A549 (cell line): ENCODE results near the gene TEX35. TPM values are rescaled to one million over a fixed set of nuclear protein-coding genes. Genes with fewer than 3 reads are reported as not detected.

Experiments used
- ATAC-seq, 2 experiments: fragments of 200-7000 bp in 1 of 2; fragments of >200 bp in 1 of 2; cut with Nextera tagmentation in 1 of 2; cut with Tn5 transposase in 1 of 2; 3 replicates each; pipeline versions ENCODE4 v1.8.0 to v1.9.1; 2018 to 2020; ENCODE audit warnings: mild to moderate bottlenecking in 1 of 2, moderate library complexity in 1 of 2
- CTCF ChIA-PET: fragments of 300-600 bp; sonication (Branson Sonifier 250); formaldehyde crosslinking; extraction: SDS; loops from one replicate; lab custom pipeline; 2021; ENCODE audit warnings: antibody characterized with exemption, inconsistent platforms; lab: Yijun Ruan, JAX
- POLR2A ChIA-PET: fragments of 350-600 bp; formaldehyde crosslinking; extraction: SDS; loops from one replicate; lab custom pipeline; 2021; ENCODE audit warnings: antibody characterized with exemption, inconsistent platforms; lab: Yijun Ruan, JAX
- DNase-seq, 2 experiments: peaks; one replicate each; pipeline versions ENCODE4 v3.0.0 to v3.0.0-alpha.2; 2011 to 2016; ENCODE audit warnings: low read depth in 1 of 2, low spot score in 1 of 2
- FAIRE-seq: peaks from 2 replicates; lab custom pipeline; 2011; peaks lifted over from hg19 to GRCh38; lab: Jason Lieb, UNC
- H3K27ac ChIP-seq, 2 experiments: fragments of >200 bp; sonication (Bioruptor Twin); formaldehyde crosslinking; 3 replicates each; pipeline ENCODE4 v1.5.1; 2016 to 2017
- H3K4me1 ChIP-seq: fragments of >200 bp; sonication (Bioruptor Twin); formaldehyde crosslinking; 3 replicates; pipeline ENCODE4 v1.6.1; 2016
- H3K4me2 ChIP-seq: fragments of >200 bp; sonication (Bioruptor Twin); formaldehyde crosslinking; 3 replicates; pipeline ENCODE4 v1.6.1; 2016
- H3K4me3 ChIP-seq: fragments of >200 bp; sonication (Bioruptor Twin); formaldehyde crosslinking; 3 replicates; pipeline ENCODE4 v1.5.1; 2016
- H3K9me3 ChIP-seq: fragments of >200 bp; sonication (Bioruptor Twin); formaldehyde crosslinking; 3 replicates; pipeline ENCODE4 v1.6.1; 2016
- CBX8 ChIP-seq: fragments of 200-600 bp; sonication (generic); IDR thresholded peaks from 2 replicates; pipeline ENCODE4 v1.6.1; 2016
- EHF ChIP-seq: fragments of 250-450 bp; sonication (Bioruptor Pico); IDR thresholded peaks from 2 replicates; pipeline ENCODE4 v1.5.0; 2020; ENCODE audit warnings: mild to moderate bottlenecking
- FOSL2 ChIP-seq, 2 experiments: fragments of 450-650 bp in 1 of 2; fragments of >200 bp in 1 of 2; sonication (Bioruptor Twin) in 1 of 2; formaldehyde crosslinking; IDR thresholded peaks; 2 replicates each; pipeline versions ENCODE4 v1.5.0 to v1.6.1; 2016 to 2020; ENCODE audit warnings: mild to moderate bottlenecking in 1 of 2, moderate library complexity in 1 of 2
- HOXB13 ChIP-seq: fragments of 250-450 bp; sonication (Bioruptor Pico); IDR thresholded peaks from 2 replicates; pipeline ENCODE4 v1.5.0; 2020; ENCODE audit warnings: low read depth, mild to moderate bottlenecking, moderate library complexity
- JUNB ChIP-seq: fragments of >200 bp; sonication (Bioruptor Twin); formaldehyde crosslinking; IDR thresholded peaks from 2 replicates; pipeline ENCODE4 v1.6.1; 2016
- KDM1A ChIP-seq: fragments of 200-600 bp; sonication (generic); IDR thresholded peaks from 2 replicates; pipeline ENCODE4 v1.6.1; 2016; ENCODE audit warnings: low read depth, mild to moderate bottlenecking
- MAFK ChIP-seq: fragments of 450-650 bp; IDR thresholded peaks from 2 replicates; pipeline ENCODE4 v1.6.1; 2014; ENCODE audit not compliant: partially characterized antibody
- MAZ ChIP-seq: fragments of 150-350 bp; IDR thresholded peaks from 2 replicates; pipeline ENCODE4 v1.6.1; 2014; ENCODE audit warnings: antibody characterized with exemption, low read depth, low read length, borderline replicate concordance
- MYC ChIP-seq: IDR thresholded peaks from 2 replicates; pipeline ENCODE4 v1.6.1; 2012; ENCODE audit warnings: mild to moderate bottlenecking, inconsistent platforms, low read length, improper control_type of control experiment, borderline replicate concordance
- PHF8 ChIP-seq: fragments of 200-600 bp; sonication (generic); IDR thresholded peaks from 2 replicates; pipeline ENCODE4 v1.6.1; 2016; ENCODE audit warnings: low read depth, mild to moderate bottlenecking, antibody characterized with exemption, moderate library complexity, borderline replicate concordance
- POLR2A ChIP-seq: IDR thresholded peaks from 2 replicates; pipeline ENCODE4 v1.6.1; 2012; ENCODE audit warnings: mild to moderate bottlenecking, low read length
- RAD21 ChIP-seq, 2 experiments: fragments of >200 bp in 1 of 2; sonication (Bioruptor Twin) in 1 of 2; formaldehyde crosslinking in 1 of 2; IDR thresholded peaks in 1 of 2; conservative IDR thresholded peaks in 1 of 2; 2 replicates in 1 of 2; 3 replicates in 1 of 2; pipeline ENCODE4 v1.6.1; 2012 to 2018; ENCODE audit warnings: inconsistent platforms in 1 of 2
- RFX5 ChIP-seq: fragments of 450-650 bp; IDR thresholded peaks from 2 replicates; pipeline ENCODE4 v1.7.1; 2014; ENCODE audit warnings: antibody characterized with exemption, mild to moderate bottlenecking, moderate library complexity
- TFCP2L1 ChIP-seq: fragments of 250-450 bp; sonication (Bioruptor Pico); IDR thresholded peaks from 2 replicates; pipeline ENCODE4 v1.5.0; 2021; ENCODE audit warnings: mild to moderate bottlenecking
- ZNF302 ChIP-seq: fragments of 250-450 bp; sonication (Bioruptor Pico); IDR thresholded peaks from 2 replicates; pipeline ENCODE4 v1.9.0; 2021; ENCODE audit warnings: inconsistent platforms, mild to moderate bottlenecking, moderate library complexity
- WGBS: methylation state at CpG from one replicate; pipeline ENCODE4 v1.1.6; 2017; ENCODE audit errors: missing lambda C conversion rate; 5-methylcytosine and 5-hydroxymethylcytosine counted together
- polyA plus RNA-seq, 4 experiments: library from polyadenylated mRNA; depleted of rRNA in 3 of 4; stranded (reverse); fragments of >200 nt; fragmentation: RNase III in 1 of 4; extraction: RNeasy Plus Mini Kit Qiagen cat#74134 plus additional on column Dnase treatment in 1 of 4; gene quantifications; 2 replicates in 3 of 4; 3 replicates in 1 of 4; pipeline ENCODE4 v1.2.3, GENCODE V29; 2011 to 2017
- TF ChIP-seq, protein P1 (sequence below): fragments of 150-350 bp; IDR thresholded peaks from 2 replicates; pipeline ENCODE4 v1.6.1; 2014; ENCODE audit warnings: low read depth, mild to moderate bottlenecking, low read length
- TF ChIP-seq, protein P2 (sequence below): fragments of 200-600 bp; sonication (generic); IDR thresholded peaks from 2 replicates; pipeline ENCODE4 v1.6.1; 2016; ENCODE audit warnings: antibody characterized with exemption, mild to moderate bottlenecking, moderate library complexity
- TF ChIP-seq, protein P3 (sequence below): fragments of 250-450 bp; sonication (Bioruptor Pico); IDR thresholded peaks from 2 replicates; pipeline ENCODE4 v1.5.0; 2020; ENCODE audit warnings: low read depth, mild to moderate bottlenecking, moderate library complexity
- TF ChIP-seq, protein P4 (sequence below): fragments of 450-650 bp; IDR thresholded peaks from 2 replicates; pipeline ENCODE4 v1.6.1; 2014; ENCODE audit warnings: antibody characterized with exemption
- TF ChIP-seq, protein P5 (sequence below): fragments of 250-450 bp; sonication (Bioruptor Pico); IDR thresholded peaks from 2 replicates; pipeline ENCODE4 v1.5.0; 2021; ENCODE audit warnings: mild to moderate bottlenecking, moderate library complexity, borderline replicate concordance
- TF ChIP-seq, protein P6 (sequence below): IDR thresholded peaks from 2 replicates; pipeline ENCODE4 v1.6.1; 2012
- TF ChIP-seq, protein P7 (sequence below): IDR thresholded peaks from 2 replicates; pipeline ENCODE4 v1.6.1; 2012; ENCODE audit warnings: low read depth, borderline replicate concordance

The TEX35 gene
- polyA plus RNA-seq, 2 of the 4 experiments (the other 2 are of a cell fraction), result not detected

DNA sequence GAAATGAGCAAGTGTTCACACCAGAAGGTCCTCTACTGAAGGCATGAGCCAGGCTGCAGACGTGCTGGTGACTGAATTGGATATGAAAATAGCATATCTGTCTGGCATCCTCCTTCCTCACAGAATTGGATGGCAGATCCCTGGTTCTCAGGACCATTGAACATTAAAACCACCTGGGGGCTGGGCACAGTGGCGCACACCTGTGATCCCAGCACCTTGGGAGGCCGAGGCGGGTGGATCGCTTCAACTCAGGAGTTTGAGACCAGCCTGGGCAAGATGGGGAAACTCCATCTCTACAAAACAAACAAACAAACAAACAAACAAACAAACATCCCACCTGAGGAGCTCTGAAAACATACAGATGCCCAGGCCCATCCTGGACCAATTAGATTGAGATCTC, 23.4 kb downstream of the TEX35 start:
- ChIA-PET POLR2A (no interaction called here), CTCF (interaction anchor here (0.7 to 18.9 kb wide), 8 partner anchors 25 to 469 kb away, joined by 3 to 352 read pairs (median 4); no protein-coding TSS in a partner anchor)
- no peak for FAIRE-seq
- no peak for DNase-seq
- Histone ChIP-seq H3K27ac (peak overlapping the region; percentile 79 to 83; a peak in 5 of 6 replicates), H3K4me1 (peaks cover 50% of the 10 kb centered on the region), H3K4me3 (no peak overlapping the region), H3K9me3 (no peaks in the 10 kb centered on the region), H3K4me2 (peak overlapping the region; percentile 78)
- no peak for ATAC-seq
- 91% methylated on average over 5 of the region's 5 CpGs for WGBS
- TF ChIP-seq, protein P1, sequence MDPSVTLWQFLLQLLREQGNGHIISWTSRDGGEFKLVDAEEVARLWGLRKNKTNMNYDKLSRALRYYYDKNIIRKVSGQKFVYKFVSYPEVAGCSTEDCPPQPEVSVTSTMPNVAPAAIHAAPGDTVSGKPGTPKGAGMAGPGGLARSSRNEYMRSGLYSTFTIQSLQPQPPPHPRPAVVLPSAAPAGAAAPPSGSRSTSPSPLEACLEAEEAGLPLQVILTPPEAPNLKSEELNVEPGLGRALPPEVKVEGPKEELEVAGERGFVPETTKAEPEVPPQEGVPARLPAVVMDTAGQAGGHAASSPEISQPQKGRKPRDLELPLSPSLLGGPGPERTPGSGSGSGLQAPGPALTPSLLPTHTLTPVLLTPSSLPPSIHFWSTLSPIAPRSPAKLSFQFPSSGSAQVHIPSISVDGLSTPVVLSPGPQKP, result no peak
- TF ChIP-seq HOXB13 (CRISPR knock-in tag) (no peak), CBX8 (no peak), MAFK (no peak), RFX5 (no peak), JUNB (no peak), ZNF302 (CRISPR knock-in tag) (no peak), PHF8 (no peak), MYC (no peak), RAD21 (conservative IDR thresholded peaks at IDR 0.05 in 1 of 2, IDR thresholded peaks at IDR 0.05 in 1 of 2) (no peak)
- TF ChIP-seq, protein P2, sequence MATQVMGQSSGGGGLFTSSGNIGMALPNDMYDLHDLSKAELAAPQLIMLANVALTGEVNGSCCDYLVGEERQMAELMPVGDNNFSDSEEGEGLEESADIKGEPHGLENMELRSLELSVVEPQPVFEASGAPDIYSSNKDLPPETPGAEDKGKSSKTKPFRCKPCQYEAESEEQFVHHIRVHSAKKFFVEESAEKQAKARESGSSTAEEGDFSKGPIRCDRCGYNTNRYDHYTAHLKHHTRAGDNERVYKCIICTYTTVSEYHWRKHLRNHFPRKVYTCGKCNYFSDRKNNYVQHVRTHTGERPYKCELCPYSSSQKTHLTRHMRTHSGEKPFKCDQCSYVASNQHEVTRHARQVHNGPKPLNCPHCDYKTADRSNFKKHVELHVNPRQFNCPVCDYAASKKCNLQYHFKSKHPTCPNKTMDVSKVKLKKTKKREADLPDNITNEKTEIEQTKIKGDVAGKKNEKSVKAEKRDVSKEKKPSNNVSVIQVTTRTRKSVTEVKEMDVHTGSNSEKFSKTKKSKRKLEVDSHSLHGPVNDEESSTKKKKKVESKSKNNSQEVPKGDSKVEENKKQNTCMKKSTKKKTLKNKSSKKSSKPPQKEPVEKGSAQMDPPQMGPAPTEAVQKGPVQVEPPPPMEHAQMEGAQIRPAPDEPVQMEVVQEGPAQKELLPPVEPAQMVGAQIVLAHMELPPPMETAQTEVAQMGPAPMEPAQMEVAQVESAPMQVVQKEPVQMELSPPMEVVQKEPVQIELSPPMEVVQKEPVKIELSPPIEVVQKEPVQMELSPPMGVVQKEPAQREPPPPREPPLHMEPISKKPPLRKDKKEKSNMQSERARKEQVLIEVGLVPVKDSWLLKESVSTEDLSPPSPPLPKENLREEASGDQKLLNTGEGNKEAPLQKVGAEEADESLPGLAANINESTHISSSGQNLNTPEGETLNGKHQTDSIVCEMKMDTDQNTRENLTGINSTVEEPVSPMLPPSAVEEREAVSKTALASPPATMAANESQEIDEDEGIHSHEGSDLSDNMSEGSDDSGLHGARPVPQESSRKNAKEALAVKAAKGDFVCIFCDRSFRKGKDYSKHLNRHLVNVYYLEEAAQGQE, result no peak
- TF ChIP-seq, protein P3, sequence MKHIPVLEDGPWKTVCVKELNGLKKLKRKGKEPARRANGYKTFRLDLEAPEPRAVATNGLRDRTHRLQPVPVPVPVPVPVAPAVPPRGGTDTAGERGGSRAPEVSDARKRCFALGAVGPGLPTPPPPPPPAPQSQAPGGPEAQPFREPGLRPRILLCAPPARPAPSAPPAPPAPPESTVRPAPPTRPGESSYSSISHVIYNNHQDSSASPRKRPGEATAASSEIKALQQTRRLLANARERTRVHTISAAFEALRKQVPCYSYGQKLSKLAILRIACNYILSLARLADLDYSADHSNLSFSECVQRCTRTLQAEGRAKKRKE (CRISPR knock-in tag), result no peak
- TF ChIP-seq, protein P4, sequence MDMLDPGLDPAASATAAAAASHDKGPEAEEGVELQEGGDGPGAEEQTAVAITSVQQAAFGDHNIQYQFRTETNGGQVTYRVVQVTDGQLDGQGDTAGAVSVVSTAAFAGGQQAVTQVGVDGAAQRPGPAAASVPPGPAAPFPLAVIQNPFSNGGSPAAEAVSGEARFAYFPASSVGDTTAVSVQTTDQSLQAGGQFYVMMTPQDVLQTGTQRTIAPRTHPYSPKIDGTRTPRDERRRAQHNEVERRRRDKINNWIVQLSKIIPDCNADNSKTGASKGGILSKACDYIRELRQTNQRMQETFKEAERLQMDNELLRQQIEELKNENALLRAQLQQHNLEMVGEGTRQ, result no peak
- TF ChIP-seq, protein P5, sequence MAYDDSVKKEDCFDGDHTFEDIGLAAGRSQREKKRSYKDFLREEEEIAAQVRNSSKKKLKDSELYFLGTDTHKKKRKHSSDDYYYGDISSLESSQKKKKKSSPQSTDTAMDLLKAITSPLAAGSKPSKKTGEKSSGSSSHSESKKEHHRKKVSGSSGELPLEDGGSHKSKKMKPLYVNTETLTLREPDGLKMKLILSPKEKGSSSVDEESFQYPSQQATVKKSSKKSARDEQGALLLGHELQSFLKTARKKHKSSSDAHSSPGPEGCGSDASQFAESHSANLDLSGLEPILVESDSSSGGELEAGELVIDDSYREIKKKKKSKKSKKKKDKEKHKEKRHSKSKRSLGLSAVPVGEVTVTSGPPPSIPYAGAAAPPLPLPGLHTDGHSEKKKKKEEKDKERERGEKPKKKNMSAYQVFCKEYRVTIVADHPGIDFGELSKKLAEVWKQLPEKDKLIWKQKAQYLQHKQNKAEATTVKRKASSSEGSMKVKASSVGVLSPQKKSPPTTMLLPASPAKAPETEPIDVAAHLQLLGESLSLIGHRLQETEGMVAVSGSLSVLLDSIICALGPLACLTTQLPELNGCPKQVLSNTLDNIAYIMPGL, result no peak

DNA sequence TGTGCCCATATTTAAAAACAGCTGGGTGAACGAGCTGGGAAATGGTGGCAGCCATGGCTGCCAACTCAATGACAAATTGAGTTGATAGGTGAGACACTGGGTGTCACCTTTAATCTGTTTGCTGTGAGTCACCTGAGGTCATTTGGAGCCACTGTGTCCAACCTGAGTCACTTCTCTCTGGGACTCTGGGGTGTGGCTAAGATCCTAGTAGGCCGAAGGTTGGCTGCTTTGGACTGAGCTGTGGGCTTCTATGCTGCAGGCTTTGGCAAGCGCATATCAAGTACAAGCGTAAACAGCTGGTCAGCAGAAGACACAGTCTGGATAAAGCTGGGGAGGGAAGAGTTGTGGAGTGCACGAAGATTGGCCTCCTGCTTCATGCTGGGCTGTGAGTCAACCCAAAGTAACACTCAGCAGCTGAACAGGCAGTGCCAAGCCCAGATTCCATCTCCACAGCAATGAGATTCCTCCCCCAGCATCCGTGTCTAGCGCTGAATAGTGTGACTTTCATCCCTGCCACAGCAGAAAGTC, 24.0 kb downstream of the TEX35 start:
- peak overlapping the region; percentile 78 for H3K4me2 ChIP-seq
- H3K9me3 ChIP-seq, result no peaks in the 10 kb centered on the region
- H3K4me3 ChIP-seq, result 0 out of 3 replicates have a peak overlapping the region, but pooled peaks have one; percentile 15
- CTCF ChIA-PET, result interaction anchor here (0.6 to 18.9 kb wide), 9 partner anchors 9 to 1061 kb away, joined by 3 to 352 read pairs (median 3); no protein-coding TSS in a partner anchor
- FAIRE-seq (peak; percentile 82), DNase-seq (peak; percentile 82 to 90), ATAC-seq (peak; percentile 71 to 81)
- 1% methylated on average over 7 of the region's 7 CpGs for WGBS
- POLR2A ChIA-PET, result no interaction called here
- TF ChIP-seq POLR2A (no peak), EHF (CRISPR knock-in tag) (no peak), FOSL2 (IDR thresholded peaks at IDR 0.05) (peak; percentile 32; the same call in 1 of the 2 replicates), FOSL2 (CRISPR knock-in tag; IDR thresholded peaks at IDR 0.05) (peak; percentile 82), TFCP2L1 (CRISPR knock-in tag) (no peak), PHF8 (no peak), MAFK (peak; percentile 50), MAZ (no peak), KDM1A (no peak)
- TF ChIP-seq, protein P6, sequence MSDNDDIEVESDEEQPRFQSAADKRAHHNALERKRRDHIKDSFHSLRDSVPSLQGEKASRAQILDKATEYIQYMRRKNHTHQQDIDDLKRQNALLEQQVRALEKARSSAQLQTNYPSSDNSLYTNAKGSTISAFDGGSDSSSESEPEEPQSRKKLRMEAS, result peak; percentile 68
- TF ChIP-seq, protein P7, sequence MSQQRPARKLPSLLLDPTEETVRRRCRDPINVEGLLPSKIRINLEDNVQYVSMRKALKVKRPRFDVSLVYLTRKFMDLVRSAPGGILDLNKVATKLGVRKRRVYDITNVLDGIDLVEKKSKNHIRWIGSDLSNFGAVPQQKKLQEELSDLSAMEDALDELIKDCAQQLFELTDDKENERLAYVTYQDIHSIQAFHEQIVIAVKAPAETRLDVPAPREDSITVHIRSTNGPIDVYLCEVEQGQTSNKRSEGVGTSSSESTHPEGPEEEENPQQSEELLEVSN, result no peak
- peaks cover 56% of the 10 kb centered on the region for H3K4me1 ChIP-seq
- H3K27ac ChIP-seq, result peak overlapping the region; percentile 79 to 83
